Central memory CD4-positive, alpha-beta T cell (primary cell): ENCODE measurements around the gene RCE1.

Experiments used
- DNase-seq: peaks from one replicate; pipeline ENCODE4 v3.0.0; 2022

RCE1 gene

GRCh38 chr11:66857927-66858185, 14.6 kb downstream of the RCE1 start:
- DNase-seq, result no peak

GRCh38 chr11:66858186-66858938, 15.1 kb downstream of the RCE1 start:
- DNase-seq, result no peak

- DNase-seq, result no peak
Measured at GRCh38 chr11:66858939-66859685, 15.9 kb downstream of the RCE1 start.

- DNase-seq, result no peak
Measured at GRCh38 chr11:66859686-66860448, 16.6 kb downstream of the RCE1 start.

- no peak for DNase-seq
Measured at GRCh38 chr11:66860449-66860831, 17.2 kb downstream of the RCE1 start.

- no peak for DNase-seq
Measured at GRCh38 chr11:66861038-66861773, 18.0 kb downstream of the RCE1 start.

GRCh38 chr11:66861774-66862558, 18.7 kb downstream of the RCE1 start:
- no peak for DNase-seq

GRCh38 chr11:66862559-66863037, 19.4 kb downstream of the RCE1 start:
- no peak for DNase-seq

GRCh38 chr11:66863428-66864125, 20.3 kb downstream of the RCE1 start:
- no peak for DNase-seq

- DNase-seq, result no peak
Measured at GRCh38 chr11:66864172-66864901, 21.1 kb downstream of the RCE1 start.

GRCh38 chr11:66864924-66865697, 21.9 kb downstream of the RCE1 start:
- DNase-seq, result no peak

- no peak for DNase-seq
Measured at GRCh38 chr11:66866007-66866406, 22.8 kb downstream of the RCE1 start.

- DNase-seq, result no peak
Measured at GRCh38 chr11:66866511-66866986, 23.3 kb downstream of the RCE1 start.

GRCh38 chr11:66867425-66868040, 24.3 kb downstream of the RCE1 start:
- no peak for DNase-seq

- DNase-seq, result no peak
Measured at GRCh38 chr11:66868082-66868725, 25.0 kb downstream of the RCE1 start.

- DNase-seq, result peak; percentile 62
Measured at GRCh38 chr11:66868726-66869566, 25.7 kb downstream of the RCE1 start.

GRCh38 chr11:66869567-66869870, 26.3 kb downstream of the RCE1 start:
- no peak for DNase-seq

GRCh38 chr11:66870131-66870530, 26.9 kb downstream of the RCE1 start:
- no peak for DNase-seq
